Measurements from ENCODE around the gene OR13J1.

DNA sequence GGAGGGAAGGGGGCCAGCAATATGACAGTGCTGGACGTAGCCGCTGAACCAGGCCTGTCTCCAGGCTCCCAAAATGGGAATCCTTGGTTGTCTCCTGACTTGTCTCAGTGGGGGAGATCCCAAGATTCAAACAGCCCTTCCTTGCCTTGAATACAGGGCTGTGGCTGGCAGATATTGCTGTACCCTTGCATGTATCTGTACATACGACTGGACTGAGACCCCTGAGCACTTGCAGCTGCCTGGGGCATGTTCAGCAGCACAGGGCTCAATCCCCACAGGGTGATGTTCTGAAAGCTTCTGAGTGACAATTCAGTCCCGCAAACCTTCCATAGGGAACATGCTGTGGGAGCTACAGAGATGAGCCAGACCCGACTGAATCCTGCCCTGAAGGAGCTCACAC lies 13.3 kb downstream of the OR13J1 start:
- TF ChIP-seq POLR2A (IDR thresholded peaks at IDR 0.05; ENCODE audit: low read depth, low read length) (no peak), POU2F2 (IDR thresholded peaks at IDR 0.05; ENCODE audit: low read depth, low read length) (no peak), SPI1 (IDR thresholded peaks at IDR 0.05; ENCODE audit: low read depth, low read length) (no peak), POLR2AphosphoS5 (IDR thresholded peaks at IDR 0.05; ENCODE audit: low read depth, low read length) (no peak), TAF1 (IDR thresholded peaks at IDR 0.05; ENCODE audit: low read depth, low read length) (no peak), PAX5 (IDR thresholded peaks at IDR 0.05; ENCODE audit: insufficient read depth, low read length, severe bottlenecking) (no peak)
